Activated CD8-positive, alpha-beta T cell treated with anti-CD3 and anti-CD28 coated beads, Interleukin-2, amount 10 ng/mL, durations not matched to agents 7 days and 5 days (primary cell): ENCODE measurements around the gene SIRPB1. TPM values are rescaled to one million over a fixed set of nuclear protein-coding genes. Genes with fewer than 3 reads are reported as not detected.
"Not testable (repeated sequence)": the region's sequence is repeated elsewhere in the genome, so short reads cannot be mapped to it uniquely, and the experiment has no call there.

Source experiments
- ATAC-seq: fragments of 150-1000 bp; cut with Tn5 transposase; one replicate; pipeline ENCODE4 v1.10.0; 2021; ENCODE audit warnings: moderate library complexity
- CTCF ChIA-PET: fragments of 350-600 bp; sonication (Branson Sonifier 250); formaldehyde crosslinking; loops from one replicate; lab custom pipeline; 2021; ENCODE audit warnings: antibody characterized with exemption; lab: Charles Lee
- POLR2A ChIA-PET: fragments of 350-600 bp; sonication (Branson Sonifier 250); formaldehyde crosslinking; loops from one replicate; lab custom pipeline; 2021; ENCODE audit warnings: antibody characterized with exemption; lab: Charles Lee
- DNase-seq: peaks from one replicate; pipeline ENCODE4 v3.0.0-alpha.2; 2020
- H3K27ac Mint-ChIP-seq: one replicate; pipeline ENCODE4 v1.8.0; 2021; ENCODE audit warnings: mild to moderate bottlenecking, mixed read lengths
- H3K27me3 Mint-ChIP-seq: one replicate; pipeline ENCODE4 v1.8.0; 2021; ENCODE audit warnings: low read depth, mixed read lengths
- H3K36me3 Mint-ChIP-seq: one replicate; pipeline ENCODE4 v1.8.0; 2021; ENCODE audit warnings: low read depth, mixed read lengths
- H3K4me1 Mint-ChIP-seq: one replicate; pipeline ENCODE4 v1.8.0; 2021; ENCODE audit warnings: low read depth, mixed read lengths
- H3K4me3 Mint-ChIP-seq: one replicate; pipeline ENCODE4 v1.8.0; 2021; ENCODE audit warnings: mild to moderate bottlenecking, mixed read lengths
- H3K9me3 Mint-ChIP-seq: one replicate; pipeline ENCODE4 v1.8.0; 2022; ENCODE audit warnings: mixed read lengths; ENCODE audit not compliant: insufficient read depth
- total RNA-seq, 2 experiments: library from RNA; stranded (reverse); gene quantifications; one replicate each; pipeline ENCODE4 v1.2.3, GENCODE V29; 2021

SIRPB1 gene
- total RNA-seq, 2 experiments from 2014 or later = 1.3 to 1.5 TPM

DNA sequence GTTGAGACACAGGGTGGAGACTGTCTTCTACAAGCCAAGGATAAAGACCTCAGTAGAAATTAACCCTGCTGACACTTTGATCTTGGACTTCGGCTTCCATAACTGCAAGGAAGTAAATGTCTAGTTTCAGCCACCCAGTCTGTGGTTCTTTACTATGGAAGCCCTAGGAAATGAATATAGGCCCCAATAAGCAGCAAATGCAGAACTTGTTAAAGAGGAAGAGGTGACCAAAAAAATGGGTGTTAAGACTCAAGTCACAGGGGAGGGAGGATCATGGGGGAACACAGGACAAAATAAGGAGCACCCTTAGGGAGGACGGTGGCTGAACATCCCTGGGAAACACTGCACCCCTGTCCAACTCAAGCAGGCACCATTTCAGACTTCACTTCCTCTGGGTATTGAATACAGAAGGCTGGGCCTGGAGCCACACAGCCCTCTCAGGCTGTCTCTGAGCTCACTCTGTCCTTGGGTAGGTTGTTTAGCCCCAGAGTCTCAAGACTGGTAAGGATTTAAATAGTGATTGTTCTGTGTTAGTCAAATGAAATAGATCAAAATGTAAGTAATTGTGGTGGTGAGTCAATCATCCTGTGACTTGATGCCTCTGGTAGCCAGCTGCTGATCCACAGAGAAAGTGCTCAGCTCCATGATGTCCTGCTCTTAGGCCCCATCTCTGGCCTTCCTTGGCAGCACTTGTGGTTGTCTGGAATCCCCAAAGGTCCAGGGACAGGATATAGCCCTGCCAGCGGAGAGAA lies 31.9 kb downstream of the SIRPB1 start:
- DNase-seq = no peak
- ATAC-seq = no peak
- Mint-ChIP-seq H3K27ac (no peak overlapping the region), H3K9me3 (no peaks in the 10 kb centered on the region), H3K27me3 (no peaks in the 10 kb centered on the region), H3K36me3 (no peaks in the 10 kb centered on the region), H3K4me1 (no peaks in the 10 kb centered on the region), H3K4me3 (no peak overlapping the region)
- ChIA-PET POLR2A (no interaction called here), CTCF (no interaction called here)

DNA sequence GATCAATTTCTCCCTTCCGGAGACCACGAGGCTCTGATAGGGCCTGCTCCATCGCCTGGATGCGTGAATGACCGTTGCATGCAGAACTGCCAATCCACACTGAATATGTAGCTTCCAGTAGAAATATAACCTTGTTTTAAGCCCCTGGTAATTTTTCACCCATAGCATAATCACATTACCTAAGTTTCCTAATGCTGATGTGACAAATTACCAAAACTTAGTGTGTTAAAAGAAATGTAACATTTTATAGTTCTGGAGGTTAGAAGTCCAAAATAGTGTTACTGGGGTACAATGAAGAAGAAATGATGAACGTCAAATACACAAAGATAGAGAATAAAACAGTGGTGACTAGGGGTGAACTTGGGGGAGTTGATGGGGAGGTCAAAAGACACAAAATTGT lies 40.3 kb downstream of the SIRPB1 start:
- POLR2A ChIA-PET = interaction anchor here (0.7 kb wide), 1 partner anchor 35 kb away, joined by 4 read pairs; no protein-coding TSS in a partner anchor
- ATAC-seq = no peak
- H3K36me3 Mint-ChIP-seq = no peaks in the 10 kb centered on the region
- CTCF ChIA-PET = no interaction called here
- H3K9me3 Mint-ChIP-seq = no peaks in the 10 kb centered on the region
- no peaks in the 10 kb centered on the region for H3K27me3 Mint-ChIP-seq
- H3K4me3 Mint-ChIP-seq = no peak overlapping the region
- no peak for DNase-seq
- H3K4me1 Mint-ChIP-seq = peaks cover 23% of the 10 kb centered on the region
- H3K27ac Mint-ChIP-seq = no peak overlapping the region

DNA sequence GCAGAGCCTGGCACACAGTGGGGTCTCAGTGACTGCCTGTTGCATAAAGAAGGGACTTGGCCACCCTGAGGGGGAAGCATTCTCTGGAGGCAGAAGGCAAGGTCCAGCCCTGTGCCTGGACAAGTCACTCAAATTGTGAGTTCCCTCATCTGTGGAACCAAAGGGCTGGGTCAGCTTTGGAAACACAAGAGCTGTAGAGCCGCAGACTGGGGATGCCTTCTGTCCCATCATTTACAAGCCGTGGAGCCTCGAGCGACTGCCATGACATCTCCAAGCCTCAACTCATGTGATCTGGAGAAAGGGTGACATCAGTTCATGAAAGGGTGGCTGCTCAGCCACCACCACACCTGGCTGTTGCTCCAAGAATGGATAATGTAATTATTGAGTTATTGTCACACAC lies 41.9 kb downstream of the SIRPB1 start:
- no peaks in the 10 kb centered on the region for H3K9me3 Mint-ChIP-seq
- H3K36me3 Mint-ChIP-seq = no peaks in the 10 kb centered on the region
- ChIA-PET CTCF (interaction anchor here (1.2 kb wide), 1 partner anchor 69 kb away, joined by 3 read pairs; no protein-coding TSS in a partner anchor), POLR2A (no interaction called here)
- H3K4me3 Mint-ChIP-seq = no peak overlapping the region
- no peaks in the 10 kb centered on the region for H3K27me3 Mint-ChIP-seq
- H3K27ac Mint-ChIP-seq = no peak overlapping the region
- no peak for DNase-seq
- no peak for ATAC-seq
- peaks cover 23% of the 10 kb centered on the region for H3K4me1 Mint-ChIP-seq

DNA sequence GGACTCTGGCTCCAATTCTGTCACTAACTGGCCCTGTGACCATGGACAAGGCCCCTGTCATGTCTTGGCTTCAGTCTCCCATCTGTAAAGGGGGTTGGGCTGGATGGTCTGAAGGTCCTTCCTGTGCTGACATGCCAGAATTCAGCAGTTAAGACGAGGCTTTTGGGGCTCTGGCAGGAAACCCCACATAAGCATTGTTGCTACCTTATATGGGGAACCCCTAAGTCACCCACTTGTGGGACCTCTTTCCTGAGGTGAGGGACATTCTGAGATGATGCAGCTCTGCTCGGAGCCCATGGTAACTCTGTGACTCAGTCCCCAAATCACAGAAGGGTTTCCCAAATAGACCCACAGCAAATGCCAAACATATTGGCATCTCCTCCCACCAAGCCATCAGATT lies 42.5 kb downstream of the SIRPB1 start:
- DNase-seq = peak; percentile 26
- CTCF ChIA-PET, H3K36me3 Mint-ChIP-seq, H3K27me3 Mint-ChIP-seq, POLR2A ChIA-PET, H3K27ac Mint-ChIP-seq, H3K9me3 Mint-ChIP-seq, H3K4me3 Mint-ChIP-seq, ATAC-seq: not testable (repeated sequence)
- peaks cover 23% of the 10 kb centered on the region for H3K4me1 Mint-ChIP-seq

DNA sequence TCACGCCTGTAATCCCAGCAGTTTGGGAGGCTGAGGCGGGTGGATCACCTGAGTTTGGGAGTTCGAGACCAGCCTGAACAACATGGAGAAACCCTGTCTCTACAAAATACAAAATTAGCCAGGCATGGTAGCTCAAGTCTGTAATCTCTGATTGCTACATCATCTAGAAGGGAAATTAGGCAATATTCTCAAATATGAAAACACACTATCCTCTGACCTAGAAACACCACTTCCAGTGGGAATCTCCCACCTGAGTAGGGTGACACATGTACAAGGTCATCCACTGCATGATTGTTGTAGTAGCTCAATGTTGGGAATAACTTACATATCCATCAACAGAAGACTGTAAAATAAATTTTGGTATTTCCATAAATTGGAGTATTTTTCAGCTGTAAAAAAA lies 43.2 kb downstream of the SIRPB1 start:
- DNase-seq (no peak), ATAC-seq (no peak)
- no peaks in the 10 kb centered on the region for H3K36me3 Mint-ChIP-seq
- ChIA-PET CTCF (no interaction called here), POLR2A (no interaction called here)
- H3K9me3 Mint-ChIP-seq = no peaks in the 10 kb centered on the region
- H3K4me3 Mint-ChIP-seq = no peak overlapping the region
- H3K4me1 Mint-ChIP-seq = peaks cover 23% of the 10 kb centered on the region
- no peaks in the 10 kb centered on the region for H3K27me3 Mint-ChIP-seq
- H3K27ac Mint-ChIP-seq = no peak overlapping the region

DNA sequence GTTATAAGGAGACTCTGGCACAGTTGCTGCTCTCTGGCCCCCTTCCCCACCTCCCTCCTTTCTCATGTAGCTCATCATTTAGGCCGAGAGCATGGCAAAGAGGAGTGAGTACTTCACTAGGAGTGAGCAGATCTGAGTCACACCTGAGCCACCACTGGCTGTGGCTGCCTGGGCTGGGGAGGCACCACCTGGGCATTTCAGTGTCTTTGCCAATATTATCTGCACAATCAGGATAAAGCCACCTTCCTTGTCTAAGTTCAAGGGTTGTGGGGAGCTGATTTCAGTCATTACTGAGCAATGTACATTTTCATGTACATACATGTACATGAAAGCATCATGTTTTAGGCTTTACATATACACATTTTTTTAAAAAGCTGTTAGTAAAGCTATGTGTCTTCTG lies 43.8 kb downstream of the SIRPB1 start:
- H3K9me3 Mint-ChIP-seq, ATAC-seq, POLR2A ChIA-PET, H3K27me3 Mint-ChIP-seq, DNase-seq, H3K27ac Mint-ChIP-seq, H3K36me3 Mint-ChIP-seq, H3K4me3 Mint-ChIP-seq, CTCF ChIA-PET: not testable (repeated sequence)
- H3K4me1 Mint-ChIP-seq = peaks cover 23% of the 10 kb centered on the region

DNA sequence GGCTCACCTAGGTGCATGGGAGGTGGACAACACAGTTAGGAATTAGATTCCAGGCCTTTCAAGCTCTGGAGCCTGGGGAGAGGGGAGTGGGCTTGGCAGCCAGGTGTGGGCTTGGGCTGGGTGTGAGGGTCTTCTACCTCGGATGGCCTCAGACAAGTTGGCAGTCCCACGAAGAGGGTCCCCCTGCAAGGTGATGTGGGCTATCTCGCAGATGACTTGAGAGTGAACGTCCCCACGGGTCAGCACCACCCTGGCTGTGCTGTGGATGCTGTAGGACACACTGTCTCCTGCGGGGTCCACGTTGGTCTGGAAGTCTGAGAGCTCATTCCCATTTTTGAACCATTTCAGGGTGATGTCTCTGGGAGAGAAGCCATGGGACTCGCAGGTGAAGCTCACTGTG lies 48.2 kb downstream of the SIRPB1 start:
- not testable (repeated sequence) for H3K27me3 Mint-ChIP-seq, H3K36me3 Mint-ChIP-seq
- CTCF ChIA-PET = interaction anchor here (1.1 kb wide), 1 partner anchor 163 kb away, joined by 3 read pairs; no protein-coding TSS in a partner anchor

More for the DNA sequence above, 48.2 kb downstream of the SIRPB1 start:
- H3K4me1 Mint-ChIP-seq, H3K9me3 Mint-ChIP-seq, H3K4me3 Mint-ChIP-seq, DNase-seq, H3K27ac Mint-ChIP-seq, POLR2A ChIA-PET, ATAC-seq: not testable (repeated sequence)

Other genes with a start within 250 kb of the SIRPB1 start
- gene FKBP1A, start 227.0 kb downstream of the SIRPB1 start, total RNA-seq = 100 to 1,000 TPM; 288 to 291 TPM
- gene NSFL1C, start 153.2 kb downstream of the SIRPB1 start, total RNA-seq = 10 to 100 TPM; 60.5 to 67.8 TPM
- not detected for gene SIRPB2, start 128.6 kb downstream of the SIRPB1 start, total RNA-seq
- under 1 TPM in 1 of 2 experiments, not detected in 1; 0.23 TPM for gene SIRPD, start 62.3 kb downstream of the SIRPB1 start, total RNA-seq
- gene SIRPG, start 37.8 kb upstream of the SIRPB1 start, total RNA-seq = 100 to 1,000 TPM; 112 to 123 TPM